T47D (cell line): ENCODE measurements around the gene AMH.

Experiments used
- DNase-seq, 2 experiments: peaks; one replicate each; pipeline versions ENCODE4 v3.0.0 to v3.0.0-alpha.2; 2011 to 2012; ENCODE audit warnings: low read depth in 1 of 2, low spot score in 1 of 2
- JUND ChIP-seq: IDR thresholded peaks from 2 replicates; pipeline ENCODE4 v1.6.1; 2012; ENCODE audit warnings: low read depth
- in situ Hi-C: cut with HindIII; loops from 2 replicates; pipeline ENCODE4 v1.10.0; 2016; ENCODE audit warnings: low sequenced_read_pairs, low pct_unique_long_range_greater_than_20kb

AMH gene

DNA sequence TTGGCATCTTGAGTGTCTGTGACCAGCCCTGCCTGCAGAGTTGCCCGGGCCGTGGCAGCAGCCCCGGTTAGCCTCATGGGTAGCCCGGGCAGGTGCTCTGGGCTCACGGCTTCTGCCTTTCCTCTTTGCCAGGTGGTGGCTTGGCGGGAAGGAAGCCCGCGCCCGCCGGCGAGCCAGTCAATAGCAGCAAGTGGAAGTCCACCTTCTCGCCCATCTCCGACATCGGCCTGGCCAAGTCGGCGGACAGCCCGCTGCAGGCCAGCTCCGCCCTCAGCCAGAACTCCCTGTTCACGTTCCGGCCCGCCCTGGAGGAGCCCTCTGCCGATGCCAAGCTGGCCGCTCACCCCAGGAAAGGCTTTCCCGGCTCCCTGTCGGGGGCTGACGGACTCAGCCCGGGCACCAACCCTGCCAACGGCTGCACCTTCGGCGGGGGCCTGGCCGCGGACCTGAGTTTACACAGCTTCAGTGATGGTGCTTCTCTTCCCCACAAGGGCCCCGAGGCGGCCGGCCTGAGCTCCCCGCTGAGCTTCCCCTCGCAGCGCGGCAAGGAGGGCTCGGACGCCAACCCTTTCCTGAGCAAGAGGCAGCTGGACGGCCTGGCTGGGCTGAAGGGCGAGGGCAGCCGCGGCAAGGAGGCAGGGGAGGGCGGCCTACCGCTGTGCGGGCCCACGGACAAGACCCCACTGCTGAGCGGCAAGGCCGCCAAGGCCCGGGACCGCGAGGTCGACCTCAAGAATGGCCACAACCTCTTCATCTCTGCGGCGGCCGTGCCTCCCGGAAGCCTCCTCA is 22.9 kb upstream of the AMH start:
- in situ Hi-C loops = no loop called here
- TF ChIP-seq JUND = no peak
- DNase-seq = no peak

DNA sequence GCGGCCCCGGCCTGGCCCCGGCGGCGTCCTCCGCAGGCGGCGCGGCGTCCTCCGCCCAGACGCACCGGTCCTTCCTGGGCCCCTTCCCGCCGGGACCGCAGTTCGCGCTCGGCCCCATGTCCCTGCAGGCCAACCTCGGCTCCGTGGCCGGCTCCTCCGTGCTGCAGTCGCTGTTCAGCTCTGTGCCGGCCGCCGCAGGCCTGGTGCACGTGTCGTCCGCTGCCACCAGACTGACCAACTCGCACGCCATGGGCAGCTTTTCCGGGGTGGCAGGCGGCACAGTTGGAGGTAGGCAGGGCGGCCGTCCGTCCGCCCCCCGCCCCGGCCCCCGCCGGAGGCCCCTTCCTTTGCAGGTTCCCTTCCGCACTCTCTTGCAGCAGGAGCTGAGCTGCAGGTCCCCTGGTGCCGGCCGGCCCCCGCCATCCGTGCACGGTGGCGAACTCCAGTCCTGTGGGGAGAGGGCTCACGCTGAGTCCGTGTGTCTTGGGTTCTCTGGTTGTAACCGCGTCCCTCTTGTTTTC is 22.2 kb upstream of the AMH start:
- no peak for DNase-seq
- in situ Hi-C loops = no loop called here
- no peak for TF ChIP-seq JUND

DNA sequence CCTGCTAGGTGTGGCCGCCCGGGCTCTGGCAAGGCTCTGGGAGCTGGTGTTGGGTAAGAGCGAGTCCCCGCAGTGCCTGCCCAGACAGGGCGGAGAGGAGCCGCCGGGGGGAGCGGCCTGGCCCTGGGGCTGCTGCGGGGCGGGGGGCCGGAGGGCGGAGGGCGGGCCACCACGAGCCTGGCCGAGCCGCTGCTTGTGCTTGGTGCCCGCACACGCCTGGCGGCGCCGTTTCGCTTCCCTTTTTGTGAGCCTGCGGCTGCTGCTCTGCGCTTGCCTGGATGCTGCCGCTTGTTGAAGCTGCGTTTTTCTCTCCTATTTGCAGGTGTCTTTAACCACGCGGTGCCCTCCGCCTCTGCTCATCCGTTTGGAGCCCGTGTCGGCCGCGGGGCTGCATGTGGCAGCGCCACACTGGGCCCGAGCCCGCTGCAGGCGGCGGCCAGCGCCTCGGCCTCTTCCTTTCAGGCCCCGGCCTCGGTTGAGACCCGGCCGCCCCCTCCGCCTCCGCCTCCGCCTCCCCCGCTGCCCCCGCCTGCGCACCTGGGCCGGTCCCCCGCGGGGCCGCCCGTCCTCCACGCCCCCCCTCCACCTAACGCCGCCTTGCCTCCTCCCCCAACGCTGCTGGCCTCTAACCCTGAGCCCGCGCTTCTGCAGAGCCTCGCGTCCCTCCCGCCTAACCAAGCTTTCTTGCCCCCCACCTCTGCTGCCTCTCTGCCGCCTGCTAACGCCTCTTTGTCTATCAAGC is 21.5 kb upstream of the AMH start:
- no peak for DNase-seq
- in situ Hi-C loops = no loop called here
- TF ChIP-seq JUND = no peak

DNA sequence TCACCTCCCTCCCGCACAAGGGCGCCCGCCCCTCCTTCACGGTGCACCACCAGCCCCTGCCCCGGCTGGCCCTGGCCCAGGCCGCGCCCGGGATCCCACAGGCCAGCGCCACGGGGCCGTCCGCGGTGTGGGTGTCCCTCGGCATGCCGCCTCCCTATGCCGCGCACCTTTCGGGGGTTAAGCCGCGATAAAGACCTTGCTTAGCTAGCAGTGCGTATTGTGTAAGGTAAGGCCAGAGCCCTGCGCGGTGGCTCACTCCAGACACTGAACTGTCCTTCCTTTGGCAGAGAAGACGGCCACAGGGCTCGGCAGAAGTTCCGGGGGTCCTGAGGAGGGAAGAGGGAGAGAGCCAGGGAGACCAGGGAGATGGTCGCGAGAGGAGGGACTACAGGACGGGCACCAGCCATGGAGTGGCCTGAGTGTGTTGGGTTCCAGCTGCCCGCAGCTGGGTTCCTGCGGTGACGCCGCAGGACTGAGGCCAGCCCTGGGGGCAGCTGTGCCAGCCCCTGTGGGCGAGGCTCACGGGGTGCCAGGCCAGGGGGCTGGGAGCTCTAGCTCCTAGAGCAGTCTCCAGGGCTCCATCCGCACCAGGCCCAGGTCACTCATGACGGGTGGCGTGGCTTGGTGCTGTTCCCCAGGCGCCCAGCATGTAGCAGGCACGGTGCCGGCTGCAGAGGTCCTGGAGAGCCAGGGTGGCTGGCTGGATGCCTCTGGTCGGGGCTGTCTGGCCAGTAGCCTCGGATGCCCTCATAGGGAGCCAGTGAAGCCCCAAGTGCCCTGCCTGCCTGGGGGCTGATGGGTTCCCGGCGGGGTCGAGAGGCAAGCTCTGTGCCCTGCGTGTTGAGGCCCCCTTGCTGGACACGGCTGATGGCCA is 20.7 kb upstream of the AMH start:
- no peak for TF ChIP-seq JUND
- in situ Hi-C loops = no loop called here
- DNase-seq = no peak

DNA sequence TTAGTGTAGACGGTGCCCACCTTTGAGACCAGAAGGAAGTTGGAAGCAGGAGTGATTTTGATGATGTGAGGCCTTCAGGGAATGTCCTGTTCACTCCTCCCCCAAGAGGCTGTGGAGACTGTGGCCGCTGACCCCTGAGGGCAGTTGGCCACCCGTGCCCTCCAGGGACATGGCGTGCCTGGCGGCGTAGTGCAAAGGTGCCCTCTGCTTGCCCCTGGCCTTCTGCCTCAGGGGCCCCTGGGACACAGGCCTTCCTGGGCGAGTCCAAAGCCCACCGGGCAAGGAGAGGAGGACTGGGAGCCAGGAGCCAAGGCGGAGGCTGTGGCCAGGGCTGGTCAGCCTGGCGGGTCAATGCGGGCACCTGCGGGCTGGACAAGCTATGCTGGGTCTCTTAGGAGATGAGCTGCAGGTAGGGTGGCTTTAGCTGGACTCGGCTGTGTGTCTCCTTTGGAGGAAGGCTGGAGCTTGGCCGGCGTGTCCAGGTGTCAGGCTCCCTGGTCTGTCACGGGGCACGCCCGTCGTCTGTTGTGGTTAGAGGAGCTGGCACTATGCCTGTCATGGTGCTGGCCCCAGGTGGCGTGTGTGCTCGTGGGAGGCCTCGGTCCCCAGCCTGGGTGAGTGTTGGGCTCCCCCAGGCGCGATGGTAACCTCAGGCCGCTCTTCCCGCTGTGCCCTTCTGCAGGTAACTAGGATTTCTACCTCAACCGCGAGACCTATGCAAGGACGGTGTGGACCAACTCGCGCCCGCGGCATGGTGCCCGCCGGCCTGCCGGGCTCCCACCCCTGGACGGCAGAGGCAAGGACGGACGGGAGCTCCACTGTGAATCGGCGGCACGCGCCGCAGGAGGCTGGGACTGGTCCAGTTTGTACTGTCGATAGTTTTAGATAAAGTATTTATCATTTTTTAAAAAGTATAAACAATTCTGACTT is 19.8 kb upstream of the AMH start:
- TF ChIP-seq JUND = no peak
- in situ Hi-C loops = no loop called here
- no peak for DNase-seq

DNA sequence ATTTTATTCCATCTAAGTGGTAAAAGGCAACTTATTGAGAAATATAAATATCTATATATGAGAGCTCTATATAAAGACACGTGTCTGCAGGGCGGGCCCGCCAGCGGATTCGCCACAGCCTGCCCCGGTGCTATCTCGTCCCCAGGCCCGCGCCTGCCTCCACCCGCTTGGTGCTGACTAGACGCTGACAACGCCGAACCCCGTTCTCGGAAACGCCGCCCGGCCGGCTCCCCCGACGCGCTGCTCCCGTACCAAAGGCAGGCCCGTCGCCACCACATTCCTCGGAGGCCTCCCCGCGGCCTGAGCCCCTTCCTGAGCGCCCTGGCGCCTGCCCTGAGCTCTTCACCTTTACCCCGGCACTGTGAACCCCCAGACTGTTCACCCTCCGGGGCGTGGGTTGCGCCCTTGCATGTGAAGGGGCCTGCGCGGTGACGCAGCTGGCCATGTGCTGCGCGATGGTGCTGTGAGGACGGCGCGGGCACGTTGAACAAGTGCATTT is 19.0 kb upstream of the AMH start:
- DNase-seq = no peak

DNA sequence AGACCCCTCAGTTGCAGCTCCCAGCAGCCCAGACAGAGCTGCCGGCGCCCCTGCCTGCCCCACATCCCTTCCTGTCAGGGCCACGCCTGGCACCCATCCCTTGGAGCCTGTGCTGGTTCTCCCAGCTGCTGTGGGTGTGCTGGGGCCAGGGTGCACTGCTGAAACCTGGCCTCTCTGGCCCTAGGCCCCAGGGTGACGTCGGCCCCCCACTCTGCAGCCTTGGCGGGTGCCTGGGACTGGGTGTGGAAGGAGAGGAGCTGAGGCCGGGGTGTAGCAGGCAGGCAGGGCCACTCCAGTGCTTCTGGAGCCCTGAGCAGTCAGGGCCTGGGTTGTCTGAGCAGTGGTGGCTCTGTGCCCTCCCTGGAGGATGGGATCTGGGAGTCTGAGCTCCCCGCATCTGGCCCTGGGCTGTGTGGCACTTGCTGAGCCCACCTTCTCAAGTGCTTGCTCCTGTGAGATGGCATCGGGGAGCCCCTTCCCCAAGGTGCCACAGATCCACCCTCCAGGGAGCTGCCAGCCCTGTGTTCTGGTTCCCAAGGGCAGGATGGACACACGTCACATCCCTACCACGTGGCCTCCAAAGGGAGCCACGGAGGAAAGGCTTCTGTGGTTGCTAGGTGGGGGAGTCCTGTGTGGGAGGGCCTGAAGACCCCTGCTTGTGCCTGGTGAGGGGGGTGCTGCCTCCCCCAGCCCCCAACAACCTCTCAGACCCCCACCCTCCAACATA is 18.2 kb upstream of the AMH start:
- DNase-seq = no peak
- TF ChIP-seq JUND = no peak
- in situ Hi-C loops = no loop called here

More for the DNA sequence above, 19.0 kb upstream of the AMH start:
- TF ChIP-seq JUND = no peak
- in situ Hi-C loops = no loop called here

DNA sequence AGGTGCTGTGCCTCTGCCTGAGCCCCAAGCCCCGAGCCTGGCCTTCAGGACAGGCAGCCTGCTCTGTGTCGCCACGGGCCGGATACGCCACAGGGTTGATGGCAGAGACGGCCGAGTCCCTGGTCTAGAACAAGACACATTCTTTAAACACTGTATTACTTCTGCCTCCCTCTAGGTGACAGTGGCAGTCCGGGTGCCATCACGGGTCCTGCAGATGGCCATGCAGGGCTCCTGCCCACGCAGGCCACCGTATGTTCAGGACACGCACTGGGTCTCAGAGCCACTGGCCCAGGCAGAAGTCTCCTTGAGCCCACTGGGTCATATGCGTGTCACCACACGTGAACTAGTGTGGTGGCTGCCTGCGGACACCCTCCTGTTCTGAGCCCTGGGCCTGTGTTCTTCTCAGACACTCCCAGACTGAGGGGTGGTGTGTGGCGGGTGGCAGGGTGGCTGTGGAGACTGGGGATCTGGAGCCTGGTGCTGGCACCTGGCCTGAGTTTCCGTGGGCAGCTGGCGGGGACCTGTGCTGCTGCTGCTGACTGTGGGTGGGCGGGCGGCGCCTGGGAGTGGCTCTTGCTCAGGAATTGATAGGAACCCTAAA is 17.4 kb upstream of the AMH start:
- in situ Hi-C loops = no loop called here
- peak in 1 of 2 experiments; percentile 28 for DNase-seq
- no peak for TF ChIP-seq JUND

DNA sequence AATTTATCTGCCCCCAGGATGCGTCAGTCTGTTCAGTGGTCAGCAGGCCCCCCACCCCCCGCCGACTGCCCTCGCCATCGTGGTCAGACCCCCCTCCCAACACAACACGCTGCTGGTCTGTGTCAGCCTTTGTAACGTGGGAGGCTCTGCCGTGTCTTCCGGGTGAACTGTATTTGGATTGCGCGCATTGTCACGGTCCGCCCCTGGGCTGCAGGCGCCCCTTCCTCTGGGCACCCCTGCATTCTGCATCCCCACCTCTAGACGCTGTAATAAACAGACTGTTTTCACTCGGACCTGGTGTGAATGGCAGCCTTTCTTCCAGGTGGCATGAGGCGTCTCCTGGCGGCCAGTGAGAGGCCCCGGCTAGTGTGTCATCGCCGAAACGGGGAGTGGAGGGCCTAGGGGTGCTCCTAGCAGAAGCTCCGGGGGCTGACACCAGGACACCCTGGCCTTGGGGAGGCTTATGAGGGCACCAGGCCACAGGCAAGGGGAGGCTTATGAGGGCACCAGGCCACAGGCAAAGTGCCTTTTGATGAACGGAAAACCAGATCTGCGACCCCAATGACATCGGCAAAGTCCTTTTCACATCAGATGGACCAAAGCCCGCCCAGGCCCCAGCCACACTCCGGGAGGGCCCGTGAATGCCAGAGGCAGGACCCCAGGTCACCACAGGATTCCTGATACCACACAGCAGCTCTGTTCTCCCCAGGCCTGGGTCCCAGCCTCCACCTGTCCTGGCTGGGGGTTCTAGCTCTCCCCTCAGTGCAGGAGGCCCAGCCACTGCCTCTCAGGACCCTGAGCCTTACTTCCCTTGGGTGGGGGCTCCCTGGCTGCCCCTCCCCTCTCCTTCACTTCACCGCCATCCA is 16.6 kb upstream of the AMH start:
- in situ Hi-C loops = no loop called here
- TF ChIP-seq JUND = no peak
- DNase-seq = no peak
